Measurements from ENCODE around the gene KLHL6. TPM values are rescaled to one million over a fixed set of nuclear protein-coding genes. Genes with fewer than 3 reads are reported as not detected.

Gene KLHL6
- total and polyA plus RNA-seq, 2 of the 8 experiments (the other 6 are each of a cell fraction or from before 2014, with no cell fraction given): 0.05 TPM; not detected in 1

DNA sequence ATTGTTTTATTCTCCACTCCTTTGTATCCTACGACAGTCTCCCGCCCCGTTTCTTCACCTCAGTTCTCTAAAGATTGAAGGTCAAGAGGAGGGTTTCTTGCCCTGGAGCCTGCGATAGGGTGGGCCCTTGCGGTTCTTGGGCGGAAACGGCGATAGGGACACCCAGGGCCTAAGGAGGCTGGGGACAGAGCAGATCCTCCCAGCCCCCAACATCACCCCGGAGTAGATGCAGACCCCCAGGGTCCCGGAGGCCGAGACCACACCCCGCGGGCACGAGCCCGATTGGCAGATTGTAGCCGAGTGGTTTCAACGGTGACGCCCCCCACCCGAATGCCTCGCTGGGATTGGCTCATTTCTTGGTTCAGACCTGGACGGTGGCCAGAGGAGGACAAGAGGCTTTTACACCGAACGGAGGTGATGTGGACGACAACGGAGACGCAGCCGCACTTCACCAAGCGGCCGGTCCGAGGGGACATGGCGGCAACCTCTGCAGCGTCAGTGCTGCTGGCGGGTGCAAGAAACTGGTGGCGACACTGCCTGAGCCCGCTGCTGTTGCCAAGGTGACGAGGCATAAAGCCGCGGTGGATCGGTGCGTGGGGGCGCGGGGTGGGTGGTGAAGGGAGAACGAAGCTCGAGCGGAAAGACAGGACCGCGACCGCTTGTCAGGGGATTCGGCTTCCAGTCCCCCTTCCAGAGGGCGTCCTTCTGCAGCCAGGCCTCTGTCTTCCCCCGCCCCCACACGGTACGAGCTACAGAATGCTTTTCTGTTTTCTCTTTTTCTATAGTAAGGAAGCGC lies 108.1 kb downstream of the KLHL6 start (continued):
- TF ChIP-seq, protein P1, sequence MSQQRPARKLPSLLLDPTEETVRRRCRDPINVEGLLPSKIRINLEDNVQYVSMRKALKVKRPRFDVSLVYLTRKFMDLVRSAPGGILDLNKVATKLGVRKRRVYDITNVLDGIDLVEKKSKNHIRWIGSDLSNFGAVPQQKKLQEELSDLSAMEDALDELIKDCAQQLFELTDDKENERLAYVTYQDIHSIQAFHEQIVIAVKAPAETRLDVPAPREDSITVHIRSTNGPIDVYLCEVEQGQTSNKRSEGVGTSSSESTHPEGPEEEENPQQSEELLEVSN (IDR thresholded peaks at IDR 0.05): 0 out of 2 replicates have a peak, but pooled peaks have one; percentile 13
- TF ChIP-seq RXRA (IDR thresholded peaks at IDR 0.05; ENCODE audit: insufficient read depth, low read depth, low read length) (no peak), TAF7 (optimal IDR thresholded peaks at IDR 0.05; ENCODE audit: borderline replicate concordance, low read depth, low read length) (peak; percentile 69), HDAC2 (IDR thresholded peaks at IDR 0.05; ENCODE audit: borderline replicate concordance in 1 of 2, low read depth in 2 of 2, low read length in 2 of 2) (peak; percentile 36 to 70; a peak in 1 of 4 replicates), TAF1 (IDR thresholded peaks at IDR 0.05; ENCODE audit: low read depth, low read length) (peak; percentile 94), EZH2 (IDR thresholded peaks at IDR 0.05; ENCODE audit: low read depth, low read length, severe bottlenecking) (no peak), CEBPB (IDR thresholded peaks at IDR 0.05; ENCODE audit: low read depth, low read length) (peak; percentile 20), ASH2L (IDR thresholded peaks at IDR 0.05; ENCODE audit: low read length) (peak; percentile 93), KDM5A (IDR thresholded peaks at IDR 0.05; ENCODE audit: low read length) (no peak; the same call in 1 of the 2 replicates), RFX5 (IDR thresholded peaks at IDR 0.05; ENCODE audit: borderline replicate concordance, low read depth, low read length) (no peak), RBBP5 (IDR thresholded peaks at IDR 0.05; ENCODE audit: borderline replicate concordance, low read depth, low read length) (peak; percentile 95), TBP (IDR thresholded peaks at IDR 0.05; ENCODE audit: low read depth, low read length) (peak; percentile 94), HDAC6 (IDR thresholded peaks at IDR 0.05; ENCODE audit: low read depth, low read length) (no peak), SRF (IDR thresholded peaks at IDR 0.05; ENCODE audit: low read depth, low read length) (no peak), YY1 (IDR thresholded peaks at IDR 0.05; ENCODE audit: low read depth, low read length) (peak; percentile 90), FOSL1 (IDR thresholded peaks at IDR 0.05; ENCODE audit: insufficient read depth, low read depth, low read length) (no peak), POLR2A (IDR thresholded peaks at IDR 0.05; ENCODE audit: control extremely low read depth in 1 of 2, low read depth in 2 of 2, low read length in 2 of 2) (peak; percentile 93 to 97), POU5F1 (IDR thresholded peaks at IDR 0.05; ENCODE audit: low read depth, low read length) (no peak), SIRT6 (IDR thresholded peaks at IDR 0.05; ENCODE audit: low read length) (no peak), TEAD4 (IDR thresholded peaks at IDR 0.05; ENCODE audit: low read depth, low read length) (peak; percentile 20; the same call in 1 of the 2 replicates)
- TF ChIP-seq, protein P2, sequence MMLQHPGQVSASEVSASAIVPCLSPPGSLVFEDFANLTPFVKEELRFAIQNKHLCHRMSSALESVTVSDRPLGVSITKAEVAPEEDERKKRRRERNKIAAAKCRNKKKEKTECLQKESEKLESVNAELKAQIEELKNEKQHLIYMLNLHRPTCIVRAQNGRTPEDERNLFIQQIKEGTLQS (IDR thresholded peaks at IDR 0.05; ENCODE audit: insufficient read depth, low read depth, low read length): no peak
- TF ChIP-seq, protein P3, sequence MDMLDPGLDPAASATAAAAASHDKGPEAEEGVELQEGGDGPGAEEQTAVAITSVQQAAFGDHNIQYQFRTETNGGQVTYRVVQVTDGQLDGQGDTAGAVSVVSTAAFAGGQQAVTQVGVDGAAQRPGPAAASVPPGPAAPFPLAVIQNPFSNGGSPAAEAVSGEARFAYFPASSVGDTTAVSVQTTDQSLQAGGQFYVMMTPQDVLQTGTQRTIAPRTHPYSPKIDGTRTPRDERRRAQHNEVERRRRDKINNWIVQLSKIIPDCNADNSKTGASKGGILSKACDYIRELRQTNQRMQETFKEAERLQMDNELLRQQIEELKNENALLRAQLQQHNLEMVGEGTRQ (IDR thresholded peaks at IDR 0.05; ENCODE audit: low read length): no peak
